ENCODE results near the gene PDE4D. TPM values are rescaled to one million over a fixed set of nuclear protein-coding genes. Genes with fewer than 3 reads are reported as not detected.

The PDE4D gene
- total RNA-seq, 1 experiment from 2014 or later = 2.4 TPM

DNA sequence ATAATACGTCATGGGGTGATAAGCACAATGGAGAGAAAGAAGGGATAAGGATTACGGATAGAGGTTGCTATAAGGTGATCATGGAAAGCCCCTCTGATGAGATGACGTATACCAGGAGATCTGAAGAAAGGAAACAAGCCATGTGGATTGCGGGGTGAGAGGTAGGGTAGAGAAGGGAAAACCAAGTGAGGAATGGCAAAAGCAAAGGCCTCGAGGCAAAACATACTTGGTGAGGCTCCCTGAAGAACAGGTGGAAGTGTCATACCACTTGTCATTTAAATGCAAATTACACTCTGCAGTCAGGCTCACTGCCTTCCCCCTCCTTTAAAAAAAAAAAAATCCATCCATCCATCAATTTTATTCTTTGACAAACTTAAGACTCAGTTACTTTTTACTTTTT is 889.9 kb downstream of the PDE4D start:
- intact Hi-C loops (cut with micrococcal nuclease; ENCODE audit: unreplicated experiment) = no loop called here
- POLR2A ChIA-PET = interaction anchor here (0.6 kb wide), 1 partner anchor 526 kb away, joined by 4 read pairs; no protein-coding TSS in a partner anchor

DNA sequence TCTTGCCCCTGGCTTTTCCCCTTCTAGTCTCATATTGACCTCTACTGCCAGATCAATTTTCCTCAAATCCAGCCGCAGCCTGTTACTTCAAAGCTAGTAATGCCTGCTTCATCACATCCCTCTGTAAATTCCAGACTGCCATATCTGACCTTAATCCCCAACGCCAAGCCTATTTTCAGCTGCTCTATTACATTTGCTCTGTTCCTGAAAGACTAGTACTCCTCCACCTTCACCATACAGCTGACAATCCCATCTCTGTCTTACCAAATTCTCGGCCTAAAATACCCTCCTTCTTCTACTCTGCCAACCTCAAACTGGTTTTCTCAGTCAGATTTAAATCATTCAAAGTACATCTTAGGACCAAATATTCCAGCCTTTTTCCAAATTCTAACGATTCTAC is 890.4 kb downstream of the PDE4D start:
- H3K27me3 ChIP-seq (ENCODE audit: control insufficient read depth, insufficient read depth, low read length) = peaks cover 4% of the 10 kb centered on the region; the same call in 1 of the 2 replicates
- CTCF ChIA-PET = no interaction called here
- no peak overlapping the region for H3K4me3 ChIP-seq (ENCODE audit: low read depth in 2 of 2, low read length in 2 of 2)
- TF ChIP-seq TCF7L2 (IDR thresholded peaks at IDR 0.05; ENCODE audit: low read depth, low read length) (no peak), SIN3A (IDR thresholded peaks at IDR 0.05; ENCODE audit: borderline replicate concordance, insufficient read depth, low read depth, low read length) (no peak), POLR2AphosphoS5 (IDR thresholded peaks at IDR 0.05; ENCODE audit: low read depth, low read length) (no peak)
- in situ Hi-C loops (cut with HindIII; ENCODE audit: low pct_unique_long_range_greater_than_20kb, low sequenced_read_pairs) = no loop called here
- intact Hi-C loops (cut with micrococcal nuclease; ENCODE audit: unreplicated experiment) = no loop called here
- POLR2A ChIA-PET = no interaction called here
- BruUV-seq (replicated peaks) = no TSS peak
- ATAC-seq (no peak), DNase-seq (ENCODE audit: low read depth, low spot score) (no peak)
- H3K9me3 ChIP-seq (ENCODE audit: control insufficient read depth, insufficient read depth, low read depth, low read length) = no peaks in the 10 kb centered on the region
- H3K4me1 ChIP-seq (ENCODE audit: control insufficient read depth, insufficient read depth, low read length) = no peaks in the 10 kb centered on the region
- no peak overlapping the region for H3K27ac ChIP-seq (ENCODE audit: low read length)
- H3K36me3 ChIP-seq (ENCODE audit: control insufficient read depth, insufficient read depth, low read length) = no peaks in the 10 kb centered on the region

More for the DNA sequence above, 889.9 kb downstream of the PDE4D start:
- DNase-seq (ENCODE audit: low read depth, low spot score) (no peak), ATAC-seq (no peak)
- BruUV-seq (replicated peaks) = no TSS peak
- no peak overlapping the region for H3K27ac ChIP-seq (ENCODE audit: low read length)
- H3K4me3 ChIP-seq (ENCODE audit: low read depth in 2 of 2, low read length in 2 of 2) = no peak overlapping the region
- no peaks in the 10 kb centered on the region for H3K4me1 ChIP-seq (ENCODE audit: control insufficient read depth, insufficient read depth, low read length)
- TF ChIP-seq SIN3A (IDR thresholded peaks at IDR 0.05; ENCODE audit: borderline replicate concordance, insufficient read depth, low read depth, low read length) = no peak
- no peak for TF ChIP-seq TCF7L2 (IDR thresholded peaks at IDR 0.05; ENCODE audit: low read depth, low read length)
- TF ChIP-seq, protein P1, sequence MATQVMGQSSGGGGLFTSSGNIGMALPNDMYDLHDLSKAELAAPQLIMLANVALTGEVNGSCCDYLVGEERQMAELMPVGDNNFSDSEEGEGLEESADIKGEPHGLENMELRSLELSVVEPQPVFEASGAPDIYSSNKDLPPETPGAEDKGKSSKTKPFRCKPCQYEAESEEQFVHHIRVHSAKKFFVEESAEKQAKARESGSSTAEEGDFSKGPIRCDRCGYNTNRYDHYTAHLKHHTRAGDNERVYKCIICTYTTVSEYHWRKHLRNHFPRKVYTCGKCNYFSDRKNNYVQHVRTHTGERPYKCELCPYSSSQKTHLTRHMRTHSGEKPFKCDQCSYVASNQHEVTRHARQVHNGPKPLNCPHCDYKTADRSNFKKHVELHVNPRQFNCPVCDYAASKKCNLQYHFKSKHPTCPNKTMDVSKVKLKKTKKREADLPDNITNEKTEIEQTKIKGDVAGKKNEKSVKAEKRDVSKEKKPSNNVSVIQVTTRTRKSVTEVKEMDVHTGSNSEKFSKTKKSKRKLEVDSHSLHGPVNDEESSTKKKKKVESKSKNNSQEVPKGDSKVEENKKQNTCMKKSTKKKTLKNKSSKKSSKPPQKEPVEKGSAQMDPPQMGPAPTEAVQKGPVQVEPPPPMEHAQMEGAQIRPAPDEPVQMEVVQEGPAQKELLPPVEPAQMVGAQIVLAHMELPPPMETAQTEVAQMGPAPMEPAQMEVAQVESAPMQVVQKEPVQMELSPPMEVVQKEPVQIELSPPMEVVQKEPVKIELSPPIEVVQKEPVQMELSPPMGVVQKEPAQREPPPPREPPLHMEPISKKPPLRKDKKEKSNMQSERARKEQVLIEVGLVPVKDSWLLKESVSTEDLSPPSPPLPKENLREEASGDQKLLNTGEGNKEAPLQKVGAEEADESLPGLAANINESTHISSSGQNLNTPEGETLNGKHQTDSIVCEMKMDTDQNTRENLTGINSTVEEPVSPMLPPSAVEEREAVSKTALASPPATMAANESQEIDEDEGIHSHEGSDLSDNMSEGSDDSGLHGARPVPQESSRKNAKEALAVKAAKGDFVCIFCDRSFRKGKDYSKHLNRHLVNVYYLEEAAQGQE (IDR thresholded peaks at IDR 0.05; ENCODE audit: insufficient read depth in 1 of 2, low read depth in 2 of 2, low read length in 1 of 2) = no peak
- TF ChIP-seq, protein P2, sequence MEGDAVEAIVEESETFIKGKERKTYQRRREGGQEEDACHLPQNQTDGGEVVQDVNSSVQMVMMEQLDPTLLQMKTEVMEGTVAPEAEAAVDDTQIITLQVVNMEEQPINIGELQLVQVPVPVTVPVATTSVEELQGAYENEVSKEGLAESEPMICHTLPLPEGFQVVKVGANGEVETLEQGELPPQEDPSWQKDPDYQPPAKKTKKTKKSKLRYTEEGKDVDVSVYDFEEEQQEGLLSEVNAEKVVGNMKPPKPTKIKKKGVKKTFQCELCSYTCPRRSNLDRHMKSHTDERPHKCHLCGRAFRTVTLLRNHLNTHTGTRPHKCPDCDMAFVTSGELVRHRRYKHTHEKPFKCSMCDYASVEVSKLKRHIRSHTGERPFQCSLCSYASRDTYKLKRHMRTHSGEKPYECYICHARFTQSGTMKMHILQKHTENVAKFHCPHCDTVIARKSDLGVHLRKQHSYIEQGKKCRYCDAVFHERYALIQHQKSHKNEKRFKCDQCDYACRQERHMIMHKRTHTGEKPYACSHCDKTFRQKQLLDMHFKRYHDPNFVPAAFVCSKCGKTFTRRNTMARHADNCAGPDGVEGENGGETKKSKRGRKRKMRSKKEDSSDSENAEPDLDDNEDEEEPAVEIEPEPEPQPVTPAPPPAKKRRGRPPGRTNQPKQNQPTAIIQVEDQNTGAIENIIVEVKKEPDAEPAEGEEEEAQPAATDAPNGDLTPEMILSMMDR (IDR thresholded peaks at IDR 0.05) = no peak
- TF ChIP-seq POLR2AphosphoS5 (IDR thresholded peaks at IDR 0.05; ENCODE audit: low read depth, low read length) = no peak
- in situ Hi-C loops (cut with HindIII; ENCODE audit: low pct_unique_long_range_greater_than_20kb, low sequenced_read_pairs) = no loop called here
- H3K27me3 ChIP-seq (ENCODE audit: control insufficient read depth, insufficient read depth, low read length) = peaks cover 2% of the 10 kb centered on the region; the same call in 1 of the 2 replicates
- CTCF ChIA-PET = no interaction called here
- H3K36me3 ChIP-seq (ENCODE audit: control insufficient read depth, insufficient read depth, low read length) = no peaks in the 10 kb centered on the region
- H3K9me3 ChIP-seq (ENCODE audit: control insufficient read depth, insufficient read depth, low read depth, low read length) = no peaks in the 10 kb centered on the region

DNA sequence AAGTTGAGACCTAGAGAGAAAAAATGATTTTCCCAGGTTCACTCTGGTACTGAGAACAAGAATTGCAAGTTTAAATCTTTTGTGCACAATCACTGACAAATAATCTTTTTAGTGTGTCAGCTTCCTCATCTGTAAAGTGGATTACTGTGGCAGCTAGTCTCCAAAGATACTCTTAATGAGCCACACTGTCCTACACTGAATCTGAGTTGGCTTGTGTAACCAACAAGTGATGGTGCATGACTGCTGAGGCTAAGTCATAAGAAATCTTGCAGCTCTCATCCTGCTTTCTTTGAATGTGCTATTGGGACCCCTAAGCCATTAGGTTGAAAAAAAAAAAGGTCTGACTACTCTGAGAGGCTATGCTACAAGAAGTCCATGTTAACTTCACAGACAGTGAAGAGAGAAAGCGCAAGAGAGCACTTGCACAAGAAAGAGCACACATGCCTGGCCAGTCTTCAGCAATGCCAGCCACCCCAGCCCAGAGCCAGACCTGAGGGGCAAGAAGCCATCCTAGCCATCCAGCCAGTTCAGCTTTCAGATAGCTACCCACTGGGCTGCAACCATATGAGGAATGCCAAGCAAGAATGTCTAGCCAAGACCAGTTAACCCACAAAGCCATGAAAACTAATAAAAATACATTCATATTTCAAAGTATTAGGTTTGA is 891.2 kb downstream of the PDE4D start:
- in situ Hi-C loops (cut with HindIII; ENCODE audit: low pct_unique_long_range_greater_than_20kb, low sequenced_read_pairs) = no loop called here
- no peaks in the 10 kb centered on the region for H3K9me3 ChIP-seq (ENCODE audit: control insufficient read depth, insufficient read depth, low read depth, low read length)
- peaks cover 5% of the 10 kb centered on the region; the same call in 1 of the 2 replicates for H3K27me3 ChIP-seq (ENCODE audit: control insufficient read depth, insufficient read depth, low read length)
- DNase-seq (ENCODE audit: low read depth, low spot score) = no peak
- ChIA-PET POLR2A (no interaction called here), CTCF (no interaction called here)
- no TSS peak for BruUV-seq (replicated peaks)
- no peaks in the 10 kb centered on the region for H3K4me1 ChIP-seq (ENCODE audit: control insufficient read depth, insufficient read depth, low read length)
- no peak overlapping the region for H3K4me3 ChIP-seq (ENCODE audit: low read depth in 2 of 2, low read length in 2 of 2)
- no peak overlapping the region for H3K27ac ChIP-seq (ENCODE audit: low read length)
- no peaks in the 10 kb centered on the region for H3K36me3 ChIP-seq (ENCODE audit: control insufficient read depth, insufficient read depth, low read length)
- ATAC-seq = no peak
- intact Hi-C loops (cut with micrococcal nuclease; ENCODE audit: unreplicated experiment) = no loop called here
- TF ChIP-seq TCF7L2 (IDR thresholded peaks at IDR 0.05; ENCODE audit: low read depth, low read length) (no peak), POLR2AphosphoS5 (IDR thresholded peaks at IDR 0.05; ENCODE audit: low read depth, low read length) (no peak)
